HG03354 (cell line): ENCODE results near the gene ISG20.
A peak's percentile ranks its signal among the peaks of the same experiment; 100 is the strongest.

Source experiments
- ATAC-seq: cut with Tn5 transposase; IDR thresholded peaks from one replicate; pipeline ENCODE4 v1.9.1; 2021; ENCODE audit warnings: mild to moderate bottlenecking; ENCODE audit not compliant: unreplicated experiment, poor library complexity, severe bottlenecking

Gene ISG20

GRCh38 chr15:88651136-88651732, 12.4 kb downstream of the ISG20 start:
- no peak for ATAC-seq

DNA sequence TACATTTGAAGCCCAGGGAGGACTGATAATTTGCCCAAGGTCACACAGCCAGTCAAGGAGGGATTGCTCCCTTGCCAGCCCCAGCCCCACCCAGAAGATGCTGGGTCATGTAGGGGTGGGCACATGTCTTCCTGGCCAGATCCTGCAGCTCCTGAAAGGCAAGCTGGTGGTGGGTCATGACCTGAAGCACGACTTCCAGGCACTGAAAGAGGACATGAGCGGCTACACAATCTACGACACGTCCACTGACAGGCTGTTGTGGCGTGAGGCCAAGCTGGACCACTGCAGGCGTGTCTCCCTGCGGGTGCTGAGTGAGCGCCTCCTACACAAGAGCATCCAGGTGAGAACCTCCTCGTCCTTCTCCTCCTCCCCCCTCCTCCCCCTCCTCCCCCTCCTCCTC, 13.2 kb downstream of the ISG20 start:
- no peak for ATAC-seq

DNA sequence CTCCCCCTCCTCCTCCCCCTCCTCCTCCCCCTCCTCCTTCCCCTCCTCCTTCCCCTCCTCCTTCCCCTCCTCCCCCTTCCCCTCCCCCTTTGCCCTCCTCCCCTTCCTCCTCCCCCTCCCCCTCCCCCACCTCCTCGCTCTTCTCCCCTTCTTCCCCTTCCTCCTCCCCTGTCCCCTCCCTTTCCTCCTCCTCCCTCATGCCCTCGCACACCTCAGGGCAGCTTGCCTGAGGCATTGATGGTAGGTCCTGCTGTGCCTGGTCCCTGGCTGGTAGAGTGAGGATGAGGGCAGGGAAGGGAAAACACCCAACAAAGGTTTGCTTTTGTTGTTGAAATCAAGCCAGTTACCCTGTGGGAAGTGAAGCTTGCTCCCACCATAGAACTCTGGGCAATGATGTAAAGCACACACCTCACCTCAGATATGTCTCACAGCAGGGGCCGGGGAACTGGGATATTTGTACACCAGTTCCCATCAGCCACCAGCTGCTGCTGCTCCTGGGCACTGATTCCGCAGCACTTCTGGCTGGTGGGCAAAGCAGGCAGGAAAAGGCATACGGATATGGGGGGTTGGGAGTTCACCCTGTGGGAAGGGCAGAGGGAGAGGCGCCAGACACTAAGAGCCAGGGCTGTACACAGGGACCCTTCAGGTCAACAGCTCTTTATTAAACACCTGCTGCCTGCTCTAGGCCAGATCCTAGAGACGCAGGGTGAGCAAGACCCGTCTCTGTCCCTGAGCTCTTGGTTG, 13.8 kb downstream of the ISG20 start:
- no peak for ATAC-seq

DNA sequence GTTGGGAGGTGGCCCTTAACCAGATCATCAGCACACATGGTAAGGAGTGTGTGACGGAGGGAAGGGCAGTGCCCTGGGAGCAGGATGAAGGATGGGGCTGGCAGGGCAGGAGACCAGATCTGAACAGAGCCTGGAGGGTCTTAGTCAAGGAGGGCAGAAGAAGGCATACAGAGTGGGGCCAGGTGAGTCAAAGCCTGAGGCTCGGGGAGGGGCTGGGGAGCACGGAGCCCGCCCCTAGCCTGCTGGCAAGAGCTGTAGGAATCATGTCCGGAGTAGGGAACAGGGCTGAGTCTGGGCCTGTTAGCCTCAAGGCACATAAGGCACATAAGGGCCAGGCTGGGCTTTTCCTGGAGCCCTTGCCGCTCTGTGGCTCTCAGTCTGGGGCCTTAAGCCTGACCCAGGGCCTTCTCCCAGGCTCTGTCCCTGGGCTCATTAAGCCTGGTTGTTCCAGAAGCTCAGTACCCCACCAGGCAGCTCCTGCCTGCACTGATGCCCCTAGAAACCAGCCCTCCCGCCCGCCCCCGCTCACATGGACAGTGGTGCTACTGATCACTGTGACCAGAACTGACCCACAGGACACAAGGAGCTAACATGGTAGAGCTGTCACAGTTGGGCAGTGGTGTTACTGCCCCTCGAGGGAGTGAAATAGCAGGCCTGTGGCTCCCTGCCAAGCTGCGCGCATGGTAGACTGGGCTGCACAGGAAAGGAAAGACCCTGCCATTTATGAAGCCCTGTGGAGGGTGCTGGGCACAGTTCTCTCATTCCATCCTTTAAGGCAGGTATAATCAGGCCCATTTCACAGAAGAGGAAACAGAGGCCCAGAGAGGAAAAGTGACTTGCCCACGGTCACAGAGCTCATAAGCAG, 14.6 kb downstream of the ISG20 start:
- no peak for ATAC-seq

GRCh38 chr15:88654430-88655102, 15.8 kb downstream of the ISG20 start:
- ATAC-seq = no peak

DNA sequence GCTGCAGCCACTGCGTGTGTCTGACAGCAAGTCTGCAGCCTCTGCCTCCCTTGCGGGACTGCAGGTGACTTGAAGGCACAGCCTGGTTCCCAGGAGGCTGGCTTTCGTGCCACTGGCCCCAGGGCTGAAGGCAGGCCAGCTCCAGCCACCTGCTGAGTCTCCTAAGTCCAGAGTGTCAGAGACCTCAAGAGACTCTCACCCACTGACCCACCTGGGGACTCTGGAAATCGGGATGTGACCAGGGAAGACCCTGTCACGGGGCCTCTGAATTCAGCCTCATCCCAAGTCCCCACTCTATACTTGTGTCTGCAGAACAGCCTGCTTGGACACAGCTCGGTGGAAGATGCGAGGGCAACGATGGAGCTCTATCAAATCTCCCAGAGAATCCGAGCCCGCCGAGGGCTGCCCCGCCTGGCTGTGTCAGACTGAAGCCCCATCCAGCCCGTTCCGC, 16.3 kb downstream of the ISG20 start:
- no peak for ATAC-seq

DNA sequence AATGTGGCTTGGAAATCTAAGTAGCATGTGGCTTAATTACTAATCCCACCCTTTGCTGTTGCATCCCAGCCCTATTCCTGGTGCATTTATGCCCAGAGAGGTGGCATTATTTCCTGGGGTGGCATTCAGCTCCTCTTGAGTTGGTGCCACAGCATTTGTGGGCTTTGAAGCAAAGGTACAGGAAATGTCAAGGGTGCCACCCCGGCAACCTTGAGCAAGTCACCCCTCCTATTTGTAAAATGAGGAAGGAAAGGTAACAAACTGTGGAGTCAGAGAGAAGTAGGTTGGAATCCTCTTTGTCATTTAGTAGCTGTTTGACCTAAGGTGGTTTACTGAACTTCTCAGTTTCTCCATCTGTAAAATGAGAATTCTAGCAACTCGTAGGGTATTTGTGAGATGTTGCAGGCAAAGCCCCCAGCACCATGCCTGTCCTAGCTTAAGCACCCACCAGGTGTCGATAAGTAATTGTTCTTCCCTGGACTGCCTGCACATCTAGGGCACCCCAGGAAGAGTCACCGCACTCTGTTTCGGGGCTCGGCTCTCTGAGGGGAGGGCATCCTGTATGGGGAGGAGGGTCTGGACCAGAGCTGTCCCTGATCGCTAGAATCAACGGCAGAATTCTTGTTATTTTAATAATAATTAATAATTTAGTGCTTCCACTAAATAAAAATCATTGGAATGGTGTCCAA, 17.1 kb downstream of the ISG20 start:
- ATAC-seq = no peak

DNA sequence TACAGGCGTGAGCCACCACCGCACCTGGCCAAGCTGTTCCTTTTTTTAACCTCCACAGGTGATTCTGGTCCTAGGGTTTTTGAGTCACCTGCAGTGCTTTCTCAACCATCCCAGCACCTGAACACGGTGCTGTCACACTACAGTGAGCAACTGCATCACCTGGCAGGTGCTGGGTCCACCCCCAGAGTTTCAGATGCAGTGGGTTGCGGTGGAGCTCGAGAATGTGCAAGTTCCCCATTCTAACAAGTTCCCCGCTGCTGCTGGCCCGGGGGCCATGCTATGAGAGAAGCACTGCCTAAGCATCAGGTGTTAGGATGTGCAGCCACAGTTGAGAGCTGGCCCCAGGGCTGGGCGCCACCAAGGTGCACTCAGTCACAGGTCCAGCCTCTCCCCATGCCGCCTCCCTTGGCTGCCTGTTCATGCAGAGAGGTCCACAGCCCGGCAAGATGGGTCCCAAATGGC, 18.0 kb downstream of the ISG20 start:
- ATAC-seq = peak; percentile 92

DNA sequence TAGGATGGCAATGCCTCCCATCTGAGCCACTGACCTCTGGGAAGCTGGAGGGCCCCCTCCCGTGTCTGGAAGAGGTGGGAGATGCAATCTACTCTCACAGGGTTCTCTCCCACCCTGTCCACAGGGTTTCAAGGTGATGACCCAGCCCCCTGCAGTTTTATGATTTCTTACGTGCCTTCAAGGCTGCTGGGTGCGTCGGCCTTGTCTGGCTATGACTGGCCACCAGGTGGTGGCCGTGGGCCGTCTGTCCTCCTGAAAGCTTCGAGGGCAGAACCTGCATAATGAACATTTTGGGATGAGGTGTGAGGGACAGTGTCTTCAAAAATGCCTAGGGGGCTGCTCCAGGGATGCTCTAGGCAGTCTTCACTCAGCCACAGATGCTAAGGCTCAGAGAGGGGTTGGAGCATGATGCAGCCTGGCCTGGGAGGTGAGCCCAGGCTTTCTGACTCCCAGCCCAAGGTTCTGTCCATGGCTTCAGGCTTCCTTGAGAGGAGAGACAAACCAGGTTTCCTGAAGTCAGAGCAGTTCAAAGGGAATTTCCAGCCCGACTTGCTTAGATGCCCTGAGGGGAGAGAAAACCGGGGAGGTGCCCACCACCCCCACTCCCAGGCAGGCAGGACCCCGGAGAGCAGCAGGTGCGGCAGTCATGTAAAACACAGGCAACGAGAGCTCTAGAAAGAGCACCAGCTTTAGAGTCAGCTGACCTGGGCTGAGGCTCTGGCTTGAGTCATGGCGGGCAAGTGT, 18.7 kb downstream of the ISG20 start:
- ATAC-seq = no peak

DNA sequence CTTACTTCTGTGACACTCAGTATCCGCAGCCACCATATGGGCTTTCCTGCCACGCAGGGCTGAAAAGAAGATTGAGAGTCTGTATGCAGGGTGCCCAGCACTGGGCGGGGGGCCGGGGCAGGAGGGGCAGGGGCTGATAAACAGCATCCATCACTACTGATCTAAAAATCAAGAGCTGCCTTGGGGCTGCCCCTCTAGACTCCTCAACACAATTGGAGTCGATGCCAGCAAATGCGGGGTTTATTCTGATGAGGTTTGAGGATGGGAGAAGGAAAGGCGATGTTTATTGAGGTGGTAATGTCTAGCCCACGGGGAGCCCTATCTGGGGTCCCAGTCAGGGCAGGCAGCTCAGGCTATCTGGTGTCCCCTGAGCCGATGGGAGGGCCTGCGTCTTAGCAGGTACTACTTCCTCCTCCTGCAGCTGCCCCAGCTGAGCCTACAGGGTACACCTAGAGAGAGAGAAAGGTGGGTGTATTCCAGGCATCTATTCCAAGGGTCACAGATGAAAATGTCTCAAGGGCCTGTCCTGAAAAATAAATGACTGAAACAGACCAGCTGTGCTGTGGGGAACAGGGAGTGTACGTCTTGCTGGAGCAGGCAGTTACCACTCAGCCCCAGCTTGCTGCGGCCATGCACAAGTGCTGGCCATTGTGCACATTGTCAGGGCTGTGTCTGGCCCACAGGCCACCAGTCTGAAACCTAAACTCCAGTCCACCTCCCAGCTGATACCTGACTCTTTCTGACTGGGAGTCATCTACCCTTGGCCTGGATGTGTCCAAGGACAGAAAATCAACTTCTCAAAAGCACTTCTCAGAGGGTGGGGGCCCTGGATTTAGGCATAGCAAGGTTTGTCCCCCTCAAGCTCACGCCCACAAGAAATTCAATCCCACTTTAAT, 19.5 kb downstream of the ISG20 start:
- ATAC-seq = no peak

GRCh38 chr15:88658972-88659931, 20.4 kb downstream of the ISG20 start:
- ATAC-seq = no peak

GRCh38 chr15:88661041-88661700, 22.4 kb downstream of the ISG20 start:
- ATAC-seq = no peak

- no peak for ATAC-seq
Measured at GRCh38 chr15:88661761-88662556, 23.1 kb downstream of the ISG20 start.

- ATAC-seq = no peak
Measured at GRCh38 chr15:88663141-88663621, 24.4 kb downstream of the ISG20 start.

DNA sequence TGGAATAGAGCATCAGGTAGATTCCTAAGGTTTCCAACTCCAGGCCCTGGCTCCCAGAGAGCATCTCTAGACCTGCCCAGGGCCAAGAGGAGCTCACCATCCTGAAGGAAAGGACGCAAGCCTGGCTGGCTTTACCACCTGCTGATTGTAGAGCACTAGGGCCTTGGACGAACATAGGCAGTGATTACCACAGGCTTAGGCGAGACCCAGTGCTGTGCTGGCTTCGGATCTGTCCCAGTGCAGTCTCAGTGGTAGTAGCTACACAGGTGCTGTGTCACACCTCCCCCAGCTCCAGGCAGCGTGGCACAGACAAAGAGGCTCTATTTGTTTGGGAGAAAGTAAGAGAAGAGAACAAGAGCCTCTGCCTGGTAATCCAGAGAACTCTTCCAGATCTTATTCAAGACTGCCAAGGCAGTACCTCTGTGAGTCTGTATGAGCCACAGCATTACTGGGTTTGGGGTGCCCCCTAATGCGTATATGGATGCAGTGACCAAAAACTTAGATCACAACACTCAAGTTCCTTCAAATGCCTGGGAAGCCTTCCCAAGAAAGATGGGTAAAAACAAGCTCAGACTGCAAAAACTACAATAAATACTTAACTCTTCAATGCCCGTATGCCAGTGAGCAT, 25.4 kb downstream of the ISG20 start:
- no peak for ATAC-seq
